ENCODE data around the gene RNASET2.

DNA sequence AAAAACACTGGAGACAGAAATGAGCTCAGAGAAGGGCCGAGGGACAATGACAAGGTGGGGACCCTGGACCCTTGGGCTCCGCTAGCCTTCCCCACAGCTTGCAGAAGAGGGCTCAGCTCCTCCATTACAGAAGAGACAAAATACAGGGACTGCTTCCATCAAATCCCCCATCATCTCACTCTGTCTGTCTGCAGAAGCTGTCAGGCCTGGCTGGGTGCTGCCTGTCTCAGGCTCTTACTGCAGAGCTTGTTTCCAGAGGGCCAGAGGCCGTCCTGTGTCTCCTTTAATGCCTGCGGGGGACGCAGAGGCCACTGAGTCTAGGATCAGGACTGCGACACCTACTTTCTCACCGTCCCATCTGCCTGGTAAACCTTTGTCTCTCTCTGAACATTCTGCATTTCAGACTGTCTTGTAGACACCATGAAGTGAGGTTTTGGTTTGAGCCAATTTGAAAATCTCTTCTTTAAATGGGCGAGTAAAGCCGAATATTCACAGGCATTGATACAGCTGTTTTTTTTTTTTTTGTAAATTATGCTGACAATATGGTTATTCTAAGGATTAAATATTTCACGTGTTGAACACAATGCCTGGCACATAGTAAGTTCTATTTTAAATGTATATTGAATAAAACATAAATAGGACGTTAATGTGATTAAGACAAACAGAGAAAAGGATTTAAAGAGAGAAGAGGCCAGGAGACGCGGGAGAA lies 28.3 kb downstream of the RNASET2 start:
- TF ChIP-seq, protein P1, sequence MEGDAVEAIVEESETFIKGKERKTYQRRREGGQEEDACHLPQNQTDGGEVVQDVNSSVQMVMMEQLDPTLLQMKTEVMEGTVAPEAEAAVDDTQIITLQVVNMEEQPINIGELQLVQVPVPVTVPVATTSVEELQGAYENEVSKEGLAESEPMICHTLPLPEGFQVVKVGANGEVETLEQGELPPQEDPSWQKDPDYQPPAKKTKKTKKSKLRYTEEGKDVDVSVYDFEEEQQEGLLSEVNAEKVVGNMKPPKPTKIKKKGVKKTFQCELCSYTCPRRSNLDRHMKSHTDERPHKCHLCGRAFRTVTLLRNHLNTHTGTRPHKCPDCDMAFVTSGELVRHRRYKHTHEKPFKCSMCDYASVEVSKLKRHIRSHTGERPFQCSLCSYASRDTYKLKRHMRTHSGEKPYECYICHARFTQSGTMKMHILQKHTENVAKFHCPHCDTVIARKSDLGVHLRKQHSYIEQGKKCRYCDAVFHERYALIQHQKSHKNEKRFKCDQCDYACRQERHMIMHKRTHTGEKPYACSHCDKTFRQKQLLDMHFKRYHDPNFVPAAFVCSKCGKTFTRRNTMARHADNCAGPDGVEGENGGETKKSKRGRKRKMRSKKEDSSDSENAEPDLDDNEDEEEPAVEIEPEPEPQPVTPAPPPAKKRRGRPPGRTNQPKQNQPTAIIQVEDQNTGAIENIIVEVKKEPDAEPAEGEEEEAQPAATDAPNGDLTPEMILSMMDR (conservative IDR thresholded peaks at IDR 0.05 in 1 of 2, IDR thresholded peaks at IDR 0.05 in 1 of 2; ENCODE audit: low read depth in 1 of 2, low read length in 2 of 2), result no peak
- no peak for TF ChIP-seq EZH2 (IDR thresholded peaks at IDR 0.05; ENCODE audit: low read length, missing control alignments)
